ENCODE measurements around the gene CHD5.

Gene CHD5

GRCh38 chr1:6096243-6097116, 83.6 kb downstream of the CHD5 start:
- DNase-seq, result no peak

GRCh38 chr1:6095511-6096242, 84.4 kb downstream of the CHD5 start:
- no peak for DNase-seq

- no peak for DNase-seq
These were observed 85.2 kb downstream of the CHD5 start for GRCh38 chr1:6094801-6095505.

- no peak for DNase-seq
These were observed 85.9 kb downstream of the CHD5 start for GRCh38 chr1:6094246-6094645.

- DNase-seq, result no peak
These were observed 86.5 kb downstream of the CHD5 start for GRCh38 chr1:6093611-6094010.

- no peak for DNase-seq
These were observed 87.0 kb downstream of the CHD5 start for GRCh38 chr1:6093071-6093470.

- DNase-seq, result no peak
These were observed 87.9 kb downstream of the CHD5 start for GRCh38 chr1:6092211-6092610.

- DNase-seq, result no peak
These were observed 88.4 kb downstream of the CHD5 start for GRCh38 chr1:6091823-6092109.

GRCh38 chr1:6090996-6091822, 88.9 kb downstream of the CHD5 start:
- no peak for DNase-seq

- DNase-seq, result no peak
These were observed 89.8 kb downstream of the CHD5 start for GRCh38 chr1:6090288-6090687.

- DNase-seq, result no peak
These were observed 91.2 kb downstream of the CHD5 start for GRCh38 chr1:6088956-6089355.

- DNase-seq, result no peak
These were observed 92.2 kb downstream of the CHD5 start for GRCh38 chr1:6087958-6088357.

- DNase-seq, result no peak
These were observed 92.7 kb downstream of the CHD5 start for GRCh38 chr1:6087377-6087772.

- DNase-seq, result no peak
These were observed 93.3 kb downstream of the CHD5 start for GRCh38 chr1:6086762-6087376.

- DNase-seq, result no peak
These were observed 93.8 kb downstream of the CHD5 start for GRCh38 chr1:6086358-6086757.

- DNase-seq, result no peak
These were observed 94.5 kb downstream of the CHD5 start for GRCh38 chr1:6085666-6086065.

GRCh38 chr1:6084781-6085495, 95.2 kb downstream of the CHD5 start:
- DNase-seq, result no peak

- peak; percentile 38 for DNase-seq
These were observed 96.2 kb downstream of the CHD5 start for GRCh38 chr1:6083801-6084446.

GRCh38 chr1:6083385-6083784, 96.7 kb downstream of the CHD5 start:
- DNase-seq, result no peak

- DNase-seq, result no peak
These were observed 97.6 kb downstream of the CHD5 start for GRCh38 chr1:6082430-6082971.

GRCh38 chr1:6081901-6082300, 98.2 kb downstream of the CHD5 start:
- DNase-seq, result no peak
